GM23338 (cell line): ENCODE data around the gene HTR4.

Experiments
- CREB1 ChIP-seq: fragments of 250-450 bp; sonication (Bioruptor Pico); IDR thresholded peaks from 2 replicates; pipeline ENCODE4 v1.5.0; 2020; ENCODE audit warnings: low read depth, mild to moderate bottlenecking, moderate library complexity
- CTCF ChIP-seq, 2 experiments: fragments of 200-600 bp in 1 of 2; sonication (generic) in 1 of 2; conservative IDR thresholded peaks; 2 replicates each; pipeline versions ENCODE4 v1.5.1 to v1.6.1; 2016 to 2017; ENCODE audit warnings: antibody characterized with exemption in 2 of 2, low read depth in 2 of 2, mild to moderate bottlenecking in 2 of 2, moderate library complexity in 1 of 2
- EZH2 ChIP-seq: fragments of 200-600 bp; sonication (generic); IDR thresholded peaks from one replicate; pipeline ENCODE4 v1.8.0; 2017; ENCODE audit warnings: antibody characterized with exemption, mild to moderate bottlenecking, low read depth; ENCODE audit not compliant: unreplicated experiment
- EZH2phosphoT487 ChIP-seq: fragments of 200-600 bp; sonication (generic); IDR thresholded peaks from one replicate; pipeline ENCODE4 v1.8.1; 2018; ENCODE audit warnings: antibody characterized with exemption; ENCODE audit not compliant: unreplicated experiment
- JUNB ChIP-seq: IDR thresholded peaks from one replicate; pipeline ENCODE4 v1.6.1; 2016; ENCODE audit warnings: antibody characterized with exemption; ENCODE audit not compliant: unreplicated experiment
- POLR2AphosphoS5 ChIP-seq: IDR thresholded peaks from 2 replicates; pipeline ENCODE4 v1.6.1; 2016; ENCODE audit warnings: antibody characterized with exemption, low read depth
- ZNF331 ChIP-seq: fragments of 250-450 bp; sonication (Bioruptor Pico); IDR thresholded peaks from 2 replicates; pipeline ENCODE4 v1.5.0; 2020; ENCODE audit warnings: low read depth, mild to moderate bottlenecking, moderate library complexity
- TF ChIP-seq, protein P1 (sequence below): IDR thresholded peaks from one replicate; pipeline ENCODE4 v1.6.1; 2018; ENCODE audit warnings: antibody characterized with exemption; ENCODE audit not compliant: unreplicated experiment
- TF ChIP-seq, protein P2 (sequence below): IDR thresholded peaks from 2 replicates; pipeline ENCODE4 v1.6.1; 2016; ENCODE audit warnings: antibody characterized with exemption

- TF ChIP-seq CTCF (conservative IDR thresholded peaks at IDR 0.05; ENCODE audit: low read depth in 2 of 2): no peak
- no peak for TF ChIP-seq EZH2phosphoT487
- no peak for TF ChIP-seq POLR2AphosphoS5
- TF ChIP-seq, protein P1, sequence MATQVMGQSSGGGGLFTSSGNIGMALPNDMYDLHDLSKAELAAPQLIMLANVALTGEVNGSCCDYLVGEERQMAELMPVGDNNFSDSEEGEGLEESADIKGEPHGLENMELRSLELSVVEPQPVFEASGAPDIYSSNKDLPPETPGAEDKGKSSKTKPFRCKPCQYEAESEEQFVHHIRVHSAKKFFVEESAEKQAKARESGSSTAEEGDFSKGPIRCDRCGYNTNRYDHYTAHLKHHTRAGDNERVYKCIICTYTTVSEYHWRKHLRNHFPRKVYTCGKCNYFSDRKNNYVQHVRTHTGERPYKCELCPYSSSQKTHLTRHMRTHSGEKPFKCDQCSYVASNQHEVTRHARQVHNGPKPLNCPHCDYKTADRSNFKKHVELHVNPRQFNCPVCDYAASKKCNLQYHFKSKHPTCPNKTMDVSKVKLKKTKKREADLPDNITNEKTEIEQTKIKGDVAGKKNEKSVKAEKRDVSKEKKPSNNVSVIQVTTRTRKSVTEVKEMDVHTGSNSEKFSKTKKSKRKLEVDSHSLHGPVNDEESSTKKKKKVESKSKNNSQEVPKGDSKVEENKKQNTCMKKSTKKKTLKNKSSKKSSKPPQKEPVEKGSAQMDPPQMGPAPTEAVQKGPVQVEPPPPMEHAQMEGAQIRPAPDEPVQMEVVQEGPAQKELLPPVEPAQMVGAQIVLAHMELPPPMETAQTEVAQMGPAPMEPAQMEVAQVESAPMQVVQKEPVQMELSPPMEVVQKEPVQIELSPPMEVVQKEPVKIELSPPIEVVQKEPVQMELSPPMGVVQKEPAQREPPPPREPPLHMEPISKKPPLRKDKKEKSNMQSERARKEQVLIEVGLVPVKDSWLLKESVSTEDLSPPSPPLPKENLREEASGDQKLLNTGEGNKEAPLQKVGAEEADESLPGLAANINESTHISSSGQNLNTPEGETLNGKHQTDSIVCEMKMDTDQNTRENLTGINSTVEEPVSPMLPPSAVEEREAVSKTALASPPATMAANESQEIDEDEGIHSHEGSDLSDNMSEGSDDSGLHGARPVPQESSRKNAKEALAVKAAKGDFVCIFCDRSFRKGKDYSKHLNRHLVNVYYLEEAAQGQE: no peak
- no peak for TF ChIP-seq EZH2
- TF ChIP-seq CREB1: no peak
- no peak for TF ChIP-seq ZNF331
- no peak for TF ChIP-seq JUNB
- TF ChIP-seq, protein P2, sequence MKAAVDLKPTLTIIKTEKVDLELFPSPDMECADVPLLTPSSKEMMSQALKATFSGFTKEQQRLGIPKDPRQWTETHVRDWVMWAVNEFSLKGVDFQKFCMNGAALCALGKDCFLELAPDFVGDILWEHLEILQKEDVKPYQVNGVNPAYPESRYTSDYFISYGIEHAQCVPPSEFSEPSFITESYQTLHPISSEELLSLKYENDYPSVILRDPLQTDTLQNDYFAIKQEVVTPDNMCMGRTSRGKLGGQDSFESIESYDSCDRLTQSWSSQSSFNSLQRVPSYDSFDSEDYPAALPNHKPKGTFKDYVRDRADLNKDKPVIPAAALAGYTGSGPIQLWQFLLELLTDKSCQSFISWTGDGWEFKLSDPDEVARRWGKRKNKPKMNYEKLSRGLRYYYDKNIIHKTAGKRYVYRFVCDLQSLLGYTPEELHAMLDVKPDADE: no peak
Measured at GRCh38 chr5:148636353-148636752, 18.0 kb downstream of the HTR4 start.
